Stomach smooth muscle (tissue), 2 donors: Measurements from ENCODE around the gene CCDC116.

Experiments used
- H3K27ac ChIP-seq: one replicate; pipeline ENCODE4 v1.7.0; 2013; ENCODE audit warnings: mild to moderate bottlenecking, low read length, inconsistent platforms
- H3K27me3 ChIP-seq, 2 donors: one replicate each; pipeline ENCODE4 v1.7.0; 2013; ENCODE audit warnings: low read length in 2 of 2; ENCODE audit not compliant: insufficient read depth in 2 of 2, control insufficient read depth in 1 of 2
- H3K36me3 ChIP-seq, 2 donors: one replicate each; pipeline ENCODE4 v1.7.0; 2013; ENCODE audit warnings: low read length in 2 of 2; ENCODE audit not compliant: control insufficient read depth in 2 of 2, insufficient read depth in 2 of 2
- H3K4me1 ChIP-seq: one replicate; pipeline ENCODE4 v1.7.0; 2013; ENCODE audit warnings: low read length; ENCODE audit not compliant: control insufficient read depth, insufficient read depth
- H3K4me3 ChIP-seq, 2 donors: one replicate each; pipeline ENCODE4 v1.7.0; 2013; ENCODE audit warnings: low read length in 2 of 2
- H3K9ac ChIP-seq, 2 donors: one replicate each; pipeline ENCODE4 v1.7.0; 2013; ENCODE audit warnings: low read length in 2 of 2, mild to moderate bottlenecking in 1 of 2
- H3K9me3 ChIP-seq, 2 donors: one replicate each; pipeline ENCODE4 v1.7.0; 2013; ENCODE audit warnings: low read length in 2 of 2; ENCODE audit not compliant: control insufficient read depth in 2 of 2
- donor health status: healthy.
- donor health status: Pancreatic carcinoma.

The CCDC116 gene

GRCh38 chr22:21632237-21632895 lies at the start of gene CCDC116:
Gene CCDC116 (plus strand): TSS chr22:21632760. CDS start chr22:21633182, 422 bp downstream.
- Histone ChIP-seq H3K36me3 (no peaks in the 10 kb centered on the region), H3K9me3 (no peaks in the 10 kb centered on the region), H3K4me3 (no peak within 1 kb of the TSS)

GRCh38 chr22:21582801-21583740 lies 49.5 kb upstream of the CCDC116 start:
- no peaks in the 10 kb centered on the region for H3K9me3 ChIP-seq
- H3K9ac ChIP-seq = no peak overlapping the region
- peaks cover 20% of the 10 kb centered on the region for H3K4me1 ChIP-seq
- H3K27ac ChIP-seq = no peak overlapping the region
- H3K27me3 ChIP-seq = no peaks in the 10 kb centered on the region
- no peak overlapping the region for H3K4me3 ChIP-seq
- H3K36me3 ChIP-seq = peaks cover 0 to 2% of the 10 kb centered on the region in 2 donors

More at GRCh38 chr22:21632237-21632895, at the start of gene CCDC116:
- H3K9ac ChIP-seq = no peak within 1 kb of the TSS
- peaks cover 7% of the 10 kb centered on the region for H3K4me1 ChIP-seq
- H3K27me3 ChIP-seq = no peaks in the 10 kb centered on the region
- no peak within 1 kb of the TSS for H3K27ac ChIP-seq

- Histone ChIP-seq H3K27me3 (no peaks in the 10 kb centered on the region), H3K9me3 (no peaks in the 10 kb centered on the region), H3K36me3 (peaks cover 0 to 2% of the 10 kb centered on the region in 2 donors), H3K4me1 (peaks cover 17% of the 10 kb centered on the region), H3K27ac (no peak overlapping the region), H3K4me3 (no peak overlapping the region), H3K9ac (no peak overlapping the region)
Observed at GRCh38 chr22:21585389-21585788, 47.2 kb upstream of the CCDC116 start.

GRCh38 chr22:21587803-21588611 lies 44.6 kb upstream of the CCDC116 start:
- Histone ChIP-seq H3K9me3 (no peaks in the 10 kb centered on the region), H3K27me3 (no peaks in the 10 kb centered on the region), H3K36me3 (peaks cover 2 to 4% of the 10 kb centered on the region in 2 donors), H3K4me3 (no peak overlapping the region), H3K9ac (no peak overlapping the region), H3K4me1 (peaks cover 30% of the 10 kb centered on the region), H3K27ac (peak overlapping the region; percentile 24)

- H3K36me3 ChIP-seq = peaks cover 16% of the 10 kb centered on the region in 2 donors
- peaks cover 29% of the 10 kb centered on the region for H3K4me1 ChIP-seq
- no peaks in the 10 kb centered on the region for H3K27me3 ChIP-seq
- H3K4me3 ChIP-seq = no peak overlapping the region
- H3K27ac ChIP-seq = no peak overlapping the region
- no peak overlapping the region for H3K9ac ChIP-seq
- H3K9me3 ChIP-seq = no peaks in the 10 kb centered on the region
Observed at GRCh38 chr22:21589396-21589795, 43.2 kb upstream of the CCDC116 start.

- Histone ChIP-seq H3K27ac (no peak overlapping the region), H3K4me1 (peaks cover 37% of the 10 kb centered on the region)
Observed at GRCh38 chr22:21590809-21591641, 41.5 kb upstream of the CCDC116 start.

GRCh38 chr22:21591695-21592094 lies 40.9 kb upstream of the CCDC116 start:
- Histone ChIP-seq H3K9me3 (no peaks in the 10 kb centered on the region), H3K4me1 (peaks cover 37% of the 10 kb centered on the region), H3K36me3 (peaks cover 22 to 26% of the 10 kb centered on the region in 2 donors), H3K4me3 (no peak overlapping the region), H3K9ac (no peak overlapping the region), H3K27ac (no peak overlapping the region), H3K27me3 (no peaks in the 10 kb centered on the region)

More at GRCh38 chr22:21590809-21591641, 41.5 kb upstream of the CCDC116 start:
- Histone ChIP-seq H3K9ac (no peak overlapping the region), H3K36me3 (peaks cover 22 to 26% of the 10 kb centered on the region in 2 donors), H3K4me3 (no peak overlapping the region), H3K9me3 (no peaks in the 10 kb centered on the region), H3K27me3 (no peaks in the 10 kb centered on the region)

- Histone ChIP-seq H3K4me3 (no peak overlapping the region), H3K4me1 (peaks cover 36% of the 10 kb centered on the region), H3K36me3 (peaks cover 22 to 26% of the 10 kb centered on the region in 2 donors), H3K9ac (no peak overlapping the region), H3K27ac (no peak overlapping the region), H3K27me3 (no peaks in the 10 kb centered on the region), H3K9me3 (no peaks in the 10 kb centered on the region)
Observed at GRCh38 chr22:21592422-21592821, 40.1 kb upstream of the CCDC116 start.

- H3K27me3 ChIP-seq = no peaks in the 10 kb centered on the region
- H3K9ac ChIP-seq = no peak overlapping the region
- H3K36me3 ChIP-seq = peaks cover 20 to 26% of the 10 kb centered on the region in 2 donors
- H3K4me1 ChIP-seq = peaks cover 31% of the 10 kb centered on the region
- H3K4me3 ChIP-seq = no peak overlapping the region
- no peak overlapping the region for H3K27ac ChIP-seq
- no peaks in the 10 kb centered on the region for H3K9me3 ChIP-seq
Observed at GRCh38 chr22:21593406-21594232, 38.9 kb upstream of the CCDC116 start.
